Activated CD4-positive, alpha-beta memory T cell treated with anti-CD3 and anti-CD28 coated beads, Interleukin-2, amount 10 ng/mL, durations not matched to agents 7 days and 5 days (primary cell): ENCODE data around the gene ABCG1. TPM values are rescaled to one million over a fixed set of nuclear protein-coding genes. Genes with fewer than 3 reads are reported as not detected.

Experiments used
- CTCF ChIA-PET: fragments of 350-600 bp; sonication (Branson Sonifier 250); formaldehyde crosslinking; loops from one replicate; lab custom pipeline; 2021; ENCODE audit warnings: antibody characterized with exemption, inconsistent platforms; lab: Charles Lee
- POLR2A ChIA-PET: fragments of 350-600 bp; sonication (Branson Sonifier 250); formaldehyde crosslinking; loops from one replicate; lab custom pipeline; 2021; ENCODE audit warnings: antibody characterized with exemption; lab: Charles Lee
- DNase-seq: peaks from one replicate; pipeline ENCODE4 v3.0.0-alpha.2; 2020
- H3K27ac Mint-ChIP-seq: one replicate; pipeline ENCODE4 v1.8.0; 2021; ENCODE audit warnings: mild to moderate bottlenecking, mixed read lengths
- H3K27me3 Mint-ChIP-seq: one replicate; pipeline ENCODE4 v1.8.0; 2021; ENCODE audit warnings: mixed read lengths
- H3K36me3 Mint-ChIP-seq: one replicate; pipeline ENCODE4 v1.8.0; 2021; ENCODE audit warnings: low read depth, mixed read lengths
- H3K4me1 Mint-ChIP-seq: one replicate; pipeline ENCODE4 v1.8.0; 2021; ENCODE audit warnings: mixed read lengths
- H3K4me3 Mint-ChIP-seq: one replicate; pipeline ENCODE4 v1.8.0; 2021; ENCODE audit warnings: mild to moderate bottlenecking, mixed read lengths
- H3K9me3 Mint-ChIP-seq: one replicate; pipeline ENCODE4 v1.8.0; 2021; ENCODE audit warnings: mixed read lengths
- total RNA-seq, 2 experiments: library from RNA; stranded (reverse); gene quantifications; one replicate each; pipeline ENCODE4 v1.2.3, GENCODE V29; 2021

The ABCG1 gene
- total RNA-seq, 2 experiments from 2014 or later, result 23.7 to 25.3 TPM

DNA sequence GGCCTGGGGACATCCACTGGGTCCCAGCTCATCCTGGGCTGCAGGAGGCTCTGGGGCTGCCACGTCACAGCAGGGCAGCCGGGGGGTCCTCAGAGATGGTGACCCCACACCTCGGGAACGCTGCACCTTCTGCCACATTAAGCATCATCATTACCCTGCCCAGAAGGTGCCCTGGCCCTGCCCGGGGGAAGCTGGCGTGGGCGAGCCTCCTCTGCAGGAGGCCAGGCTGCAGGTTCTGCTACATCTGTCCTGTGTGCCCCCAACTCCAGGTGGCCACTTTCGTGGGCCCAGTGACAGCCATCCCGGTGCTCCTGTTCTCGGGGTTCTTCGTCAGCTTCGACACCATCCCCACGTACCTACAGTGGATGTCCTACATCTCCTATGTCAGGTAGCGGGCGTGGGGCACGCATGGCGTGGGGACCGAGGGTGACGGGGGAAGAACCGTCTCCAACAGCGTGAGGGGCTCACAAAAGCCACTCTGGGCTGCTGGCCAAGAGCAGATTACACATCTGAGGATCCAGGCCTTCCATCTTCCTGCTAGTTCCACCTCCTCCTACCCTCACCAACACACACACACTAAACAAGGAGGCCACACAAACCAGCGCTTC is 75.4 kb downstream of the ABCG1 start:
- ChIA-PET POLR2A (no interaction called here), CTCF (interaction anchor here (1.1 kb wide), 1 partner anchor 15 kb away, joined by 3 read pairs; no protein-coding TSS in a partner anchor)
- peaks cover 13% of the 10 kb centered on the region for H3K4me1 Mint-ChIP-seq
- no peak overlapping the region for H3K27ac Mint-ChIP-seq
- H3K27me3 Mint-ChIP-seq, result no peaks in the 10 kb centered on the region
- no peak for DNase-seq
- H3K9me3 Mint-ChIP-seq, result no peaks in the 10 kb centered on the region
- no peak overlapping the region for H3K4me3 Mint-ChIP-seq
- peaks cover 16% of the 10 kb centered on the region for H3K36me3 Mint-ChIP-seq

- POLR2A ChIA-PET, result interaction anchor here (0.6 kb wide), 1 partner anchor 184 kb away, joined by 3 read pairs; no protein-coding TSS in a partner anchor
- Mint-ChIP-seq H3K4me1 (peaks cover 24% of the 10 kb centered on the region), H3K36me3 (peaks cover 16% of the 10 kb centered on the region)
Measured at GRCh38 chr21:42295845-42296244, 76.9 kb downstream of the ABCG1 start.

DNA sequence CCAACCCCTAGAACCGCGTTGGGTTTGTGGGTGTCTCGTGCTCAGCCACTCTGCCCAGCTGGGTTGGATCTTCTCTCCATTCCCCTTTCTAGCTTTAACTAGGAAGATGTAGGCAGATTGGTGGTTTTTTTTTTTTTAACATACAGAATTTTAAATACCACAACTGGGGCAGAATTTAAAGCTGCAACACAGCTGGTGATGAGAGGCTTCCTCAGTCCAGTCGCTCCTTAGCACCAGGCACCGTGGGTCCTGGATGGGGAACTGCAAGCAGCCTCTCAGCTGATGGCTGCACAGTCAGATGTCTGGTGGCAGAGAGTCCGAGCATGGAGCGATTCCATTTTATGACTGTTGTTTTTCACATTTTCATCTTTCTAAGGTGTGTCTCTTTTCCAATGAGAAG is 77.6 kb downstream of the ABCG1 start:
- H3K4me3 Mint-ChIP-seq, result no peak overlapping the region
- H3K36me3 Mint-ChIP-seq, result peaks cover 14% of the 10 kb centered on the region
- no peak overlapping the region for H3K27ac Mint-ChIP-seq
- POLR2A ChIA-PET, result no interaction called here
- no peaks in the 10 kb centered on the region for H3K27me3 Mint-ChIP-seq
- DNase-seq, result no peak
- no peaks in the 10 kb centered on the region for H3K9me3 Mint-ChIP-seq
- CTCF ChIA-PET, result interaction anchor here (1.0 to 1.2 kb wide), 2 partner anchors 15 to 132 kb away, joined by 3 read pairs; no protein-coding TSS in a partner anchor
- H3K4me1 Mint-ChIP-seq, result peaks cover 24% of the 10 kb centered on the region

More at GRCh38 chr21:42295845-42296244, 76.9 kb downstream of the ABCG1 start:
- Mint-ChIP-seq H3K9me3 (no peaks in the 10 kb centered on the region), H3K27me3 (no peaks in the 10 kb centered on the region), H3K4me3 (no peak overlapping the region), H3K27ac (no peak overlapping the region)
- DNase-seq, result no peak
- CTCF ChIA-PET, result interaction anchor here (1.0 kb wide), 1 partner anchor 132 kb away, joined by 3 read pairs; no protein-coding TSS in a partner anchor

GRCh38 chr21:42297377-42297776 is 78.4 kb downstream of the ABCG1 start:
- CTCF ChIA-PET, result interaction anchor here (1.2 to 1.4 kb wide), 2 partner anchors 14 to 152 kb away, joined by 3 to 4 read pairs; no protein-coding TSS in a partner anchor
- Mint-ChIP-seq H3K9me3 (no peaks in the 10 kb centered on the region), H3K27ac (no peak overlapping the region), H3K27me3 (no peaks in the 10 kb centered on the region), H3K4me1 (peaks cover 24% of the 10 kb centered on the region), H3K36me3 (peaks cover 14% of the 10 kb centered on the region), H3K4me3 (no peak overlapping the region)
- no peak for DNase-seq
- POLR2A ChIA-PET, result no interaction called here

- no peaks in the 10 kb centered on the region for H3K27me3 Mint-ChIP-seq
- H3K4me3 Mint-ChIP-seq, result no peak overlapping the region
- ChIA-PET POLR2A (no interaction called here), CTCF (interaction anchor here (1.4 to 2.1 kb wide), 2 partner anchors 12 to 153 kb away, joined by 4 to 7 read pairs; no protein-coding TSS in a partner anchor)
- H3K36me3 Mint-ChIP-seq, result peaks cover 14% of the 10 kb centered on the region
- peaks cover 24% of the 10 kb centered on the region for H3K4me1 Mint-ChIP-seq
- no peak for DNase-seq
- H3K27ac Mint-ChIP-seq, result no peak overlapping the region
- H3K9me3 Mint-ChIP-seq, result no peaks in the 10 kb centered on the region
Measured at GRCh38 chr21:42298237-42298636, 79.3 kb downstream of the ABCG1 start.

DNA sequence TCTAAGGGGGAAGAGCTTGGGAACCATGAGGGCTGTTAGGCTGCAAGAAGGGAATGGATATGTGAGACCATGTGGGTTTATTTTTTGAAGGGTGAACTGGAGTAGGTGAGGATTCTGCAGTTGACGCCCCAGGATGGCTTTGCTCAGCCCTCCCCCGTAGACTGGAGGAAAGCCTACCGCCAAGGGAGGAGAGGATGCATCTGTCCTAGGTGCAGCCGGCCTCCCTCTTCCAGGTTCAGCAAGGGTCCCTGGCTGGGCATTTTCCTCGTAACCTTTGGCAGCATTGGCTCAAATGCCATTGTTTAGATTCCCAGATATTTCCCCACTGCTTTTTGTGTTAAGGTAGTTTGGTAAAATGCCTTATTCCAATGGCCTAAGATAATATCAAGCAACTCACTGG is 79.7 kb downstream of the ABCG1 start:
- Mint-ChIP-seq H3K36me3 (peaks cover 14% of the 10 kb centered on the region), H3K4me1 (peaks cover 24% of the 10 kb centered on the region), H3K9me3 (no peaks in the 10 kb centered on the region), H3K27me3 (no peaks in the 10 kb centered on the region), H3K4me3 (no peak overlapping the region), H3K27ac (no peak overlapping the region)
- ChIA-PET POLR2A (no interaction called here), CTCF (interaction anchor here (1.4 to 2.1 kb wide), 2 partner anchors 12 to 153 kb away, joined by 4 to 7 read pairs; no protein-coding TSS in a partner anchor)
- DNase-seq, result no peak

- Mint-ChIP-seq H3K27ac (peak overlapping the region; percentile 37), H3K4me3 (no peak overlapping the region)
- CTCF ChIA-PET, result interaction anchor here (2.1 kb wide), 1 partner anchor 11 kb away, joined by 7 read pairs; no protein-coding TSS in a partner anchor
Measured at GRCh38 chr21:42299324-42300044, 80.5 kb downstream of the ABCG1 start.

DNA sequence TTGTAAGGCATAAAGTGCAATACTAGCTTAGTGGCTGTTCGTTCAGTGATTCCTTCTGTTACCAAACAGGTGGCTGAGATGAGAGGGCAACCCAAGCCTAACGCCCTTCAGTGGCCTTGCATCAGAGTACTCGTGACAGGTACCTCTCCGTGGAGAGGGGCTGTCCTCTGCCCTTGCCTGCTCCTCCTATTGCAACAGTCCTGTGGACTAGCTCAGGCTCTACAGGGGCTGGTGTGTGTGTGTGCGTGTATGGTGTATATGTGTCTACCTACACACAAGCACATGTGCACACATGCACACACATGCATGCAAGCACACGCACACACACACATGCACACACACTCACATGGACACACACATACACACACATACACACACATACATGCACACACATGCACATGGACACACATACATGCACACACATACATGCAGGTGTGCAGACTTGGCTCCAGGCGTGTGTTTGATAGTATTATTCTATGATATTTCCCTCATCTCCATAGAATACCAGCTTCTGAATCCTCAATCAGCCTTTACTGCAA is 81.2 kb downstream of the ABCG1 start:
- Mint-ChIP-seq H3K9me3 (no peaks in the 10 kb centered on the region), H3K27ac (peak overlapping the region; percentile 37), H3K4me1 (peaks cover 24% of the 10 kb centered on the region), H3K36me3 (peaks cover 11% of the 10 kb centered on the region), H3K4me3 (no peak overlapping the region), H3K27me3 (no peaks in the 10 kb centered on the region)
- POLR2A ChIA-PET, result no interaction called here
- DNase-seq, result no peak
- CTCF ChIA-PET, result interaction anchor here (2.1 kb wide), 1 partner anchor 10 kb away, joined by 7 read pairs; no protein-coding TSS in a partner anchor

More at GRCh38 chr21:42299324-42300044, 80.5 kb downstream of the ABCG1 start:
- no peaks in the 10 kb centered on the region for H3K27me3 Mint-ChIP-seq
- POLR2A ChIA-PET, result no interaction called here
- peaks cover 24% of the 10 kb centered on the region for H3K4me1 Mint-ChIP-seq
- peaks cover 14% of the 10 kb centered on the region for H3K36me3 Mint-ChIP-seq
- peak; percentile 55 for DNase-seq
- no peaks in the 10 kb centered on the region for H3K9me3 Mint-ChIP-seq

DNA sequence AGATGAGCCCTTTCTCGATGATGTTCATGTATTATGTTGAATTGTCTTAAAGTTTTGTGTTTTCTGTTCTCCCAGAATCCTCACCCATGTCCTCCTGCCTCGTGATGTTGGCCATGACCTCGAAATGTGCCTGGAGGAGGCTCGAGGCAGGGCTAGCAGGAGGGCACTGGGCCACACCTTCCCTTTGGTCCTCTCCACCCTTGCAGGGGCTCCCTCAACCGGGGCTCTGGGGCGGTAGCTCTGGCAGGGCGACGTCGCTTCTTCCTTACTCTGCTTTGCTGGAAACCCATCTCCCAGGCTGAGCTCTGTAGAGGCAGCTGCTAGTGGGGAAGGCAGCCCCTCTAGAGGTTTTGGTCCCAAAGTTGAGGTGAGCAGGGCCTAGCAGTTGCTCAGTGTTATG is 82.0 kb downstream of the ABCG1 start:
- DNase-seq, result no peak
- POLR2A ChIA-PET, result no interaction called here
- CTCF ChIA-PET, result interaction anchor here (1.9 kb wide), 1 partner anchor 10 kb away, joined by 5 read pairs; no protein-coding TSS in a partner anchor
- H3K36me3 Mint-ChIP-seq, result peaks cover 3% of the 10 kb centered on the region
- H3K4me1 Mint-ChIP-seq, result peaks cover 24% of the 10 kb centered on the region
- no peaks in the 10 kb centered on the region for H3K9me3 Mint-ChIP-seq
- H3K27me3 Mint-ChIP-seq, result no peaks in the 10 kb centered on the region
- H3K4me3 Mint-ChIP-seq, result no peak overlapping the region
- H3K27ac Mint-ChIP-seq, result no peak overlapping the region

DNA sequence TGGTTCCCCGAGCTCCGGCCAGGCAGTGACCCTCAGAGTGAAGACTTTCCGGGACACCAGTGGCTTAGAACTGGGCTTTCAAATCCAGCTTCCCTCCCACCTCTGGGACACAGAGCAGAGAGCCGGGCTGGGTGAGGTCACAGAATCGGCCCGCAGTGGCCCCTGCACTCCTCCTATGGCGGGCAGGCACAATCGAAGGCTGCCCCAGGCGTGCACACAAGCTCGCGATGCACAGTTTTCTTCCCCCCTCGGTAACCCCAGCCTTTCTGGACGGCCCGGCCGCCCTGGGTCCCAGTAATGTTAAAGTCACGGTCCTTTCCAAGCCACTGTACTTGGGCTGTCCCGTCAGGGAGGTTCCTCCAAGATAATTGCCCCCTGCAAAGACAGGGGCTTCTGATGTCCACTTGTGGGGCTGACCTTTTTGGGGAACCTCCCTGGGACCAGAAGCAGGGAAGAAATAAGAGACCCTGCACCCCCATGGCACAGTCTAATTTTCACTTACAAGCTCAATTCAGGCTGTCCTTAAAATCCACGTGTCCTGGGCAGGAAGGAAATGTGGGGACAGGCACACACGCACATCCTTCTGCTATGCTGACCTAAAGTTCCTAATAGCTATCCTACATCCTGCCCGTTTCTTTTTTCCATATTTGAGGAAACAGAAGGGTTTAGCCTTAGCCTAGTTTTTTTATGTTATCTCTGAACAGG is 82.6 kb downstream of the ABCG1 start:
- Mint-ChIP-seq H3K4me3 (no peak overlapping the region), H3K36me3 (no peaks in the 10 kb centered on the region), H3K27me3 (peaks cover under 1% of the 10 kb centered on the region), H3K9me3 (no peaks in the 10 kb centered on the region), H3K27ac (no peak overlapping the region), H3K4me1 (peaks cover 24% of the 10 kb centered on the region)
- ChIA-PET CTCF (interaction anchor here (0.9 to 1.9 kb wide), 2 partner anchors 9 to 63 kb away, joined by 3 to 5 read pairs; no protein-coding TSS in a partner anchor), POLR2A (no interaction called here)
- no peak for DNase-seq

DNA sequence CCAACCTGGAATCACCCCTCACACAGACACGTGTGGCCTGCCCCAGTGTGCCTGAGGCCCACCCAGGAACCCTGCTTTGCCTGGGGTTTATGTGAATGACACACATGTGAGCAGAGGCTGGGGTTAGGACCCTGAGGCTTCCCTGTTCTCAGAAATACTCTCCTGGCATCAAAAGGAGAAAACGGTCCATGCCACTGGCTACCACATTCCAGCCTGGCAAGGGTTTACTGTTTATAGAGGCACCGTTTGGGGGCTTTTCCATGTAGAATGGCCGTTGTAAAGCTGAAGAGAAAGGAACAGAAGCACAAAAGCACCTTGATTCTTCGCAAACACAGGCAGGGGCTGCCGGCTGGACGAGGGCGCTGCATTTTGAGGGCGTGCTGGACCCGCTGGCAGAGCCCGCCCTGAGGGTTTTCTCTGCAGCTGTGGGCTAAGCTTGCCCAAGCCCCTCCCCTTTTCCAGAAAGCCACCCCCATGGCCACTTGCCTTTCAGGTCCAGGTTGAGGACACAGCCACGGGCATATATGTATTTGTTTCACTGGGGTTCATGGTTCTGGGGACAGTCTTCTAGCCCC is 83.2 kb downstream of the ABCG1 start:
- Mint-ChIP-seq H3K36me3 (no peaks in the 10 kb centered on the region), H3K27me3 (peaks cover 6% of the 10 kb centered on the region), H3K9me3 (no peaks in the 10 kb centered on the region), H3K4me1 (peaks cover 24% of the 10 kb centered on the region), H3K27ac (no peak overlapping the region), H3K4me3 (no peak overlapping the region)
- ChIA-PET CTCF (interaction anchor here (0.9 to 1.9 kb wide), 3 partner anchors 9 to 64 kb away, joined by 3 to 5 read pairs (median 3); no protein-coding TSS in a partner anchor), POLR2A (no interaction called here)
- DNase-seq, result no peak

DNA sequence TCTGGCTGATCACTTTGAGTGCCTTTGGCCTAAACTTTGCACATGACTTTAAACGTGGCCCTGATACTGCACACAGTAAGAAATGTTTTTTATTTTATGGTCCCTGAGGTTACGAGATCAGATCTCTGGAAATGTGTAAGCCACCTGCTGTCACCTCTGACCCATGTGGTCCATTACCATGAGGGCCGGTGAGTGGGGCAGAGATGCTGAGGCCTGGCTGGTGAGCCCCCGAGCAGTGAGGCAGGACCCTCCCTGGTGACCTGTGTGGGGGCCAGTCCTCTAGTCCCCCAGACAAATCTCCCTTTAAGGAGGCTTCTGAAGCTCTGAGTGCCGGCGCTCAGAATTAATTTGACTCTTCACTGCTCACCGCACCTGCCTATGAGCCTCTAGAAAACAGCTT is 83.9 kb downstream of the ABCG1 start:
- POLR2A ChIA-PET, result no interaction called here
- CTCF ChIA-PET, result interaction anchor here (1.3 to 1.9 kb wide), 2 partner anchors 8 to 44 kb away, joined by 3 to 5 read pairs; no protein-coding TSS in a partner anchor
- Mint-ChIP-seq H3K27ac (no peak overlapping the region), H3K36me3 (no peaks in the 10 kb centered on the region), H3K27me3 (peaks cover 11% of the 10 kb centered on the region), H3K4me1 (peaks cover 24% of the 10 kb centered on the region), H3K9me3 (no peaks in the 10 kb centered on the region), H3K4me3 (no peak overlapping the region)
- no peak for DNase-seq
